Esophagus squamous epithelium (tissue), 4 donors: ENCODE data around the gene ATXN2.

Source experiments
- CTCF ChIP-seq, 6 experiments: fragments of 450-650 bp in 4 of 6; fragments of 200-600 bp in 2 of 6; sonication (generic) in 2 of 6; IDR thresholded peaks; one replicate each; pipeline ENCODE4 v1.5.1; 2016 to 2019; ENCODE audit warnings: antibody characterized with exemption in 6 of 6, mild to moderate bottlenecking in 4 of 6, moderate library complexity in 4 of 6
- POLR2A ChIP-seq, 4 donors: fragments of 450-650 bp; IDR thresholded peaks; one replicate each; pipeline ENCODE4 v1.6.1; 2017; ENCODE audit warnings: antibody characterized with exemption in 4 of 4, mild to moderate bottlenecking in 4 of 4, moderate library complexity in 3 of 4

- TF ChIP-seq POLR2A (IDR thresholded peaks at IDR 0.05) = no peak
- no peak for TF ChIP-seq CTCF (IDR thresholded peaks at IDR 0.05)
Observed at GRCh38 chr12:111638556-111638955, 39.4 kb upstream of the ATXN2 start.
